Osteoblast (primary cell): ENCODE results near the gene LRP5. TPM values are rescaled to one million over a fixed set of nuclear protein-coding genes. Genes with fewer than 3 reads are reported as not detected.
A peak's percentile ranks its signal among the peaks of the same experiment; 100 is the strongest.

ENCODE experiments used
- DNase-seq: peaks from one replicate; pipeline ENCODE4 v3.0.0; 2011; ENCODE audit warnings: low spot score, mixed read lengths; ENCODE audit not compliant: insufficient read length; ENCODE audit errors: missing footprints
- H2AFZ ChIP-seq: 2 replicates; pipeline ENCODE4 v1.6.0; 2011; ENCODE audit warnings: mild to moderate bottlenecking, low read length
- H3K27ac ChIP-seq: 2 replicates; pipeline ENCODE4 v1.5.1; 2011; ENCODE audit warnings: mild to moderate bottlenecking, low read depth, low read length, moderate library complexity
- H3K27me3 ChIP-seq: 2 replicates; pipeline ENCODE4 v1.6.0; 2012; ENCODE audit warnings: mild to moderate bottlenecking, control low read depth, inconsistent platforms, low read length, moderate library complexity; ENCODE audit not compliant: insufficient read depth
- H3K36me3 ChIP-seq: 2 replicates; pipeline ENCODE4 v1.5.1; 2011; ENCODE audit warnings: mild to moderate bottlenecking, low read length, control low read depth, moderate library complexity; ENCODE audit not compliant: insufficient read depth
- H3K4me1 ChIP-seq: 2 replicates; pipeline ENCODE4 v1.5.1; 2011; ENCODE audit warnings: mild to moderate bottlenecking, low read length, control low read depth, moderate library complexity; ENCODE audit not compliant: insufficient read depth
- H3K4me2 ChIP-seq: 2 replicates; pipeline ENCODE4 v1.6.0; 2011; ENCODE audit warnings: mild to moderate bottlenecking, low read length; ENCODE audit not compliant: insufficient read depth
- H3K4me3 ChIP-seq: fragments of 200-600 bp; sonication (generic); 3 replicates; pipeline ENCODE4 v1.5.1; 2012; ENCODE audit warnings: mild to moderate bottlenecking, low read length, inconsistent platforms; ENCODE audit not compliant: insufficient read depth
- H3K79me2 ChIP-seq: 2 replicates; pipeline ENCODE4 v1.6.0; 2012; ENCODE audit warnings: mild to moderate bottlenecking, low read length, control low read depth, inconsistent platforms; ENCODE audit not compliant: insufficient read depth
- H3K9me3 ChIP-seq: 2 replicates; pipeline ENCODE4 v1.5.1; 2011; ENCODE audit warnings: low read depth, low read length, control low read depth
- H4K20me1 ChIP-seq: 2 replicates; pipeline ENCODE4 v1.6.0; 2012; ENCODE audit warnings: mild to moderate bottlenecking, low read length, control low read depth; ENCODE audit not compliant: insufficient read depth
- total RNA-seq: library from RNA; depleted of rRNA; stranded (reverse); fragments of >200 nt; gene quantifications from 2 replicates; pipeline ENCODE4 v1.2.3, GENCODE V29; 2012
- TF ChIP-seq, protein P1 (sequence below): IDR thresholded peaks from 2 replicates; pipeline ENCODE4 v1.5.1; 2011; ENCODE audit warnings: mild to moderate bottlenecking, low read depth, low read length, moderate library complexity; ENCODE audit errors: extremely low read depth

LRP5 gene
- total RNA-seq, 1 donor: 16.3 TPM

DNA sequence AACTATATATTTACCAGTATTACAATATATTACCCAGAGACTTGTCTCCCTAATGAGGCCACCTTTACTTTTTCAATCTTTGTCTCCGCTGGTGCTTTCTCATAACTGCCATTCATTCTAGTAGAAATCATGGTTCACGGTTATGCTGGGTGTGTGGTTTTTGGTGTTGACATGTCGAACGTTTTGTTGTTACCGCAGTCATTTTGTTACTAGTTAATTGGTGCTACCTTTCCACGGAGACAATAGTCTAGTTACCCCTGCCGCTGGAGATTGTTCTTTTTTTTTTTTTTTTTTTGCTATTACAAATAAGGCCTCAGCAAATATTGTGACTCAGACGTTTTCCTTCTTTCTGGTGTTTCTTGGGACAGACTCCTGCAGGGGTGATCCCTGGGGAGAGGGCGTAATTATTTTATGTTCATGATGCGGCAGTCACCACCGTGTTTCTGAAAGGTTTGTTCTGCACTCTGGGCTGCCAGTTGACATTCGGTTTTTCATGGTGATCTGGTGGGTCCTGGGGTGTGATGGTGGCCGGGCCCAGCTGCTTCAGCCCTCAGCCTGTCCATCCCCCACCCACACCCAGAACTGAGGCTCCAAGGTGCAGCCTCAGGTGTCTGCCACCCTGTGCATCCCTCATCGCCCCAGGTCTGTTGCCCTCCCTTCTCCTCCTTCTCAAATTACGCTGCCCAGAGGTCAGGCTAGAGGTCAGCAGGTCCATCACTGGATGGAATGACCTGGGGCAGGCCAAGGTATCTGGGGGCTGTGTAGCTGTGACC lies 28.6 kb downstream of the LRP5 start:
- Histone ChIP-seq H3K36me3 (no peaks in the 10 kb centered on the region), H3K27me3 (no peaks in the 10 kb centered on the region), H3K79me2 (peaks cover 7% of the 10 kb centered on the region), H3K4me2 (no peak overlapping the region), H3K4me3 (no peak overlapping the region), H4K20me1 (peaks cover 5% of the 10 kb centered on the region), H3K27ac (no peak overlapping the region), H3K9me3 (no peaks in the 10 kb centered on the region), H3K4me1 (peaks cover 42% of the 10 kb centered on the region), H2AFZ (no peak overlapping the region)
- peak; percentile 85 for DNase-seq
- TF ChIP-seq, protein P1, sequence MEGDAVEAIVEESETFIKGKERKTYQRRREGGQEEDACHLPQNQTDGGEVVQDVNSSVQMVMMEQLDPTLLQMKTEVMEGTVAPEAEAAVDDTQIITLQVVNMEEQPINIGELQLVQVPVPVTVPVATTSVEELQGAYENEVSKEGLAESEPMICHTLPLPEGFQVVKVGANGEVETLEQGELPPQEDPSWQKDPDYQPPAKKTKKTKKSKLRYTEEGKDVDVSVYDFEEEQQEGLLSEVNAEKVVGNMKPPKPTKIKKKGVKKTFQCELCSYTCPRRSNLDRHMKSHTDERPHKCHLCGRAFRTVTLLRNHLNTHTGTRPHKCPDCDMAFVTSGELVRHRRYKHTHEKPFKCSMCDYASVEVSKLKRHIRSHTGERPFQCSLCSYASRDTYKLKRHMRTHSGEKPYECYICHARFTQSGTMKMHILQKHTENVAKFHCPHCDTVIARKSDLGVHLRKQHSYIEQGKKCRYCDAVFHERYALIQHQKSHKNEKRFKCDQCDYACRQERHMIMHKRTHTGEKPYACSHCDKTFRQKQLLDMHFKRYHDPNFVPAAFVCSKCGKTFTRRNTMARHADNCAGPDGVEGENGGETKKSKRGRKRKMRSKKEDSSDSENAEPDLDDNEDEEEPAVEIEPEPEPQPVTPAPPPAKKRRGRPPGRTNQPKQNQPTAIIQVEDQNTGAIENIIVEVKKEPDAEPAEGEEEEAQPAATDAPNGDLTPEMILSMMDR: no peak

GRCh38 chr11:68341557-68342458 lies 29.4 kb downstream of the LRP5 start:
- Histone ChIP-seq H3K9me3 (no peaks in the 10 kb centered on the region), H2AFZ (peak overlapping the region; percentile 56), H4K20me1 (peaks cover 4% of the 10 kb centered on the region), H3K36me3 (no peaks in the 10 kb centered on the region), H3K27ac (no peak overlapping the region), H3K79me2 (peaks cover 7% of the 10 kb centered on the region), H3K4me2 (no peak overlapping the region), H3K4me3 (no peak overlapping the region), H3K27me3 (no peaks in the 10 kb centered on the region), H3K4me1 (peaks cover 44% of the 10 kb centered on the region)
- DNase-seq: peak; percentile 78
- TF ChIP-seq, protein P1: peak; percentile 17

GRCh38 chr11:68342459-68343158 lies 30.2 kb downstream of the LRP5 start:
- Histone ChIP-seq H4K20me1 (peaks cover 7% of the 10 kb centered on the region), H3K4me3 (no peak overlapping the region), H3K4me2 (no peak overlapping the region), H3K36me3 (no peaks in the 10 kb centered on the region), H2AFZ (peak overlapping the region; percentile 56), H3K27ac (no peak overlapping the region), H3K9me3 (no peaks in the 10 kb centered on the region), H3K27me3 (no peaks in the 10 kb centered on the region), H3K79me2 (peaks cover 7% of the 10 kb centered on the region), H3K4me1 (peaks cover 40% of the 10 kb centered on the region)
- peak; percentile 68 for DNase-seq
- TF ChIP-seq, protein P1: no peak
